Right forelimb (tissue), 1 donor: ENCODE data around the gene RHBDF2.

ENCODE experiments used
- DNase-seq: peaks from one replicate; pipeline ENCODE4 v3.0.0-alpha.2; 2018

The RHBDF2 gene

GRCh38 chr17:76501018-76501826, at the start of gene RHBDF2:
TSS of gene RHBDF2 (minus strand) at chr17:76501423. CDS start at chr17:76481524, 19,899 bp downstream.
- DNase-seq = peak; percentile 83

GRCh38 chr17:76549539-76549938, 48.3 kb upstream of the RHBDF2 start:
- no peak for DNase-seq

- no peak for DNase-seq
These were observed 47.9 kb upstream of the RHBDF2 start for GRCh38 chr17:76549215-76549518.

GRCh38 chr17:76548378-76549214, 47.4 kb upstream of the RHBDF2 start:
- DNase-seq = no peak

GRCh38 chr17:76547642-76548202, 46.5 kb upstream of the RHBDF2 start:
- DNase-seq = no peak

GRCh38 chr17:76547183-76547641, 46.0 kb upstream of the RHBDF2 start:
- DNase-seq = no peak

- DNase-seq = no peak
These were observed 45.4 kb upstream of the RHBDF2 start for GRCh38 chr17:76546556-76547182.

GRCh38 chr17:76545918-76546555, 44.8 kb upstream of the RHBDF2 start:
- DNase-seq = no peak

- DNase-seq = no peak
These were observed 43.5 kb upstream of the RHBDF2 start for GRCh38 chr17:76544546-76545365.

GRCh38 chr17:76543826-76544545, 42.8 kb upstream of the RHBDF2 start:
- DNase-seq = no peak

- DNase-seq = no peak
These were observed 42.2 kb upstream of the RHBDF2 start for GRCh38 chr17:76543482-76543825.

GRCh38 chr17:76542984-76543383, 41.8 kb upstream of the RHBDF2 start:
- no peak for DNase-seq

- DNase-seq = no peak
These were observed 41.3 kb upstream of the RHBDF2 start for GRCh38 chr17:76542566-76542971.

GRCh38 chr17:76541739-76542454, 40.7 kb upstream of the RHBDF2 start:
- no peak for DNase-seq

- DNase-seq = peak; percentile 93
These were observed 39.4 kb upstream of the RHBDF2 start for GRCh38 chr17:76540381-76541300.

- no peak for DNase-seq
These were observed 38.5 kb upstream of the RHBDF2 start, which contains the start of gene PRCD for GRCh38 chr17:76539631-76540271. TSS of gene PRCD (plus strand) at chr17:76540044. CDS start at chr17:76540142, 98 bp downstream.

GRCh38 chr17:76538941-76539570, 37.8 kb upstream of the RHBDF2 start:
- DNase-seq = no peak

- no peak for DNase-seq
These were observed 37.2 kb upstream of the RHBDF2 start for GRCh38 chr17:76538281-76538931.
